Neural crest cell (in vitro differentiated cells): ENCODE data around the gene ZFYVE9. TPM values are rescaled to one million over a fixed set of nuclear protein-coding genes. Genes with fewer than 3 reads are reported as not detected.
"Not testable (repeated sequence)": the region's sequence is repeated elsewhere in the genome, so short reads cannot be mapped to it uniquely, and the experiment has no call there.

Source experiments
- DNase-seq: peaks from one replicate; pipeline ENCODE4 v3.0.0; 2021; ENCODE audit warnings: low read depth, mixed read lengths, low spot score
- H3K27ac Mint-ChIP-seq: one replicate; pipeline ENCODE4 v1.8.0; 2021; ENCODE audit warnings: mild to moderate bottlenecking, mixed read lengths; ENCODE audit not compliant: unreplicated experiment
- H3K27me3 Mint-ChIP-seq: 2 replicates; pipeline ENCODE4 v1.8.0; 2021; ENCODE audit warnings: low read depth, mild to moderate bottlenecking, mixed read lengths
- H3K36me3 Mint-ChIP-seq: 2 replicates; pipeline ENCODE4 v1.8.0; 2021; ENCODE audit warnings: low read depth, mild to moderate bottlenecking, mixed read lengths
- H3K4me1 Mint-ChIP-seq: 2 replicates; pipeline ENCODE4 v1.8.0; 2021; ENCODE audit warnings: mixed read lengths
- H3K4me3 Mint-ChIP-seq: one replicate; pipeline ENCODE4 v1.8.0; 2021; ENCODE audit warnings: mild to moderate bottlenecking, mixed read lengths
- H3K9me3 Mint-ChIP-seq: 2 replicates; pipeline ENCODE4 v1.8.0; 2021; ENCODE audit warnings: mixed read lengths
- CTCF ChIP-seq: fragments of 200-600 bp; sonication (generic); conservative IDR thresholded peaks from 2 replicates; pipeline ENCODE4 v1.5.0; 2021; ENCODE audit warnings: antibody characterized with exemption, mild to moderate bottlenecking
- total RNA-seq: library from RNA; stranded (reverse); gene quantifications from 2 replicates; pipeline ENCODE4 v1.2.1, GENCODE V29; 2021

The ZFYVE9 gene
- total RNA-seq, 1 donor from 2014 or later: 29.7 TPM

- Mint-ChIP-seq H3K27ac (no peak overlapping the region), H3K27me3 (no peaks in the 10 kb centered on the region), H3K4me1 (peaks cover 5% of the 10 kb centered on the region), H3K4me3 (no peak overlapping the region), H3K36me3 (peaks cover 5% of the 10 kb centered on the region), H3K9me3 (peaks cover 5% of the 10 kb centered on the region)
- no peak for TF ChIP-seq CTCF
- no peak for DNase-seq
These were observed 53.3 kb downstream of the ZFYVE9 start for GRCh38 chr1:52195161-52195560.

- Mint-ChIP-seq H3K27me3 (no peaks in the 10 kb centered on the region), H3K4me1 (no peaks in the 10 kb centered on the region), H3K4me3 (no peak overlapping the region), H3K36me3 (peaks cover 14% of the 10 kb centered on the region), H3K9me3 (peaks cover 5% of the 10 kb centered on the region), H3K27ac (no peak overlapping the region)
- no peak for DNase-seq
- no peak for TF ChIP-seq CTCF
These were observed 62.2 kb downstream of the ZFYVE9 start for GRCh38 chr1:52203935-52204625.

- peaks cover 2% of the 10 kb centered on the region for H3K9me3 Mint-ChIP-seq
- no peaks in the 10 kb centered on the region for H3K4me1 Mint-ChIP-seq
- H3K27me3 Mint-ChIP-seq: no peaks in the 10 kb centered on the region
- peak overlapping the region; percentile 12 for H3K27ac Mint-ChIP-seq
- H3K36me3 Mint-ChIP-seq: peaks cover 9% of the 10 kb centered on the region
- H3K4me3 Mint-ChIP-seq: no peak overlapping the region
- no peak for TF ChIP-seq CTCF
- DNase-seq: no peak
These were observed 62.8 kb downstream of the ZFYVE9 start for GRCh38 chr1:52204696-52205095.

- not testable (repeated sequence) for H3K27me3 Mint-ChIP-seq, H3K4me3 Mint-ChIP-seq, H3K4me1 Mint-ChIP-seq, H3K36me3 Mint-ChIP-seq, H3K27ac Mint-ChIP-seq, DNase-seq, H3K9me3 Mint-ChIP-seq
These were observed 64.8 kb downstream of the ZFYVE9 start for GRCh38 chr1:52206686-52207085.

GRCh38 chr1:52209429-52209828 lies 67.5 kb downstream of the ZFYVE9 start:
- H3K27me3 Mint-ChIP-seq: no peaks in the 10 kb centered on the region
- H3K4me3 Mint-ChIP-seq: no peak overlapping the region
- no peaks in the 10 kb centered on the region for H3K9me3 Mint-ChIP-seq
- no peak for TF ChIP-seq CTCF
- H3K27ac Mint-ChIP-seq: no peak overlapping the region
- H3K36me3 Mint-ChIP-seq: peaks cover 4% of the 10 kb centered on the region
- no peaks in the 10 kb centered on the region for H3K4me1 Mint-ChIP-seq
- DNase-seq: no peak

GRCh38 chr1:52210044-52210443 lies 68.2 kb downstream of the ZFYVE9 start:
- H3K9me3 Mint-ChIP-seq: no peaks in the 10 kb centered on the region
- no peak overlapping the region for H3K27ac Mint-ChIP-seq
- H3K4me3 Mint-ChIP-seq: no peak overlapping the region
- H3K36me3 Mint-ChIP-seq: peaks cover 4% of the 10 kb centered on the region
- no peak for TF ChIP-seq CTCF
- H3K4me1 Mint-ChIP-seq: no peaks in the 10 kb centered on the region
- no peak for DNase-seq
- no peaks in the 10 kb centered on the region for H3K27me3 Mint-ChIP-seq
